Thyroid gland (tissue), 4 donors: ENCODE measurements around the gene INPP4A.

Experiments used
- CTCF ChIP-seq, 6 experiments: fragments of 200-600 bp in 3 of 6; fragments of 450-650 bp in 3 of 6; sonication (generic) in 3 of 6; IDR thresholded peaks; one replicate each; pipeline ENCODE4 v1.5.1; 2016 to 2019; ENCODE audit warnings: antibody characterized with exemption in 6 of 6, mild to moderate bottlenecking in 2 of 6, inconsistent platforms in 1 of 6, moderate library complexity in 1 of 6
- POLR2A ChIP-seq, 2 donors: fragments of 450-650 bp; IDR thresholded peaks; one replicate each; pipeline ENCODE4 v1.6.1; 2017; ENCODE audit warnings: antibody characterized with exemption in 2 of 2, mild to moderate bottlenecking in 2 of 2, moderate library complexity in 1 of 2

GRCh38 chr2:98532756-98533155, 88.1 kb downstream of the INPP4A start:
- TF ChIP-seq POLR2A (IDR thresholded peaks at IDR 0.05) (no peak), CTCF (IDR thresholded peaks at IDR 0.05) (no peak)
